Measurements from ENCODE around the gene MDH1. TPM values are rescaled to one million over a fixed set of nuclear protein-coding genes. Genes with fewer than 3 reads are reported as not detected.

The MDH1 gene
- total RNA-seq, 1 donor from 2014 or later, result 124 TPM

GRCh38 chr2:63643486-63643885 lies 54.7 kb downstream of the MDH1 start:
- Histone ChIP-seq H3K4me1 (no peaks in the 10 kb centered on the region), H3K27me3 (no peaks in the 10 kb centered on the region), H3K9me3 (no peaks in the 10 kb centered on the region), H3K36me3 (no peaks in the 10 kb centered on the region), H3K4me3 (no peak overlapping the region), H3K27ac (no peak overlapping the region)
- intact Hi-C loops (cut with DNase I), result no loop called here
- DNase-seq (ENCODE audit: extremely low spot score in 2 of 2), result no peak
- TF ChIP-seq POLR2A (IDR thresholded peaks at IDR 0.05) (no peak), CTCF (IDR thresholded peaks at IDR 0.05) (no peak), POLR2AphosphoS5 (IDR thresholded peaks at IDR 0.05; ENCODE audit: insufficient read depth in 1 of 2, low read depth in 1 of 2) (no peak)

GRCh38 chr2:63648632-63649031 lies 59.9 kb downstream of the MDH1 start:
- no peaks in the 10 kb centered on the region for H3K27me3 ChIP-seq
- no peaks in the 10 kb centered on the region for H3K4me1 ChIP-seq
- H3K27ac ChIP-seq, result no peak overlapping the region
- H3K36me3 ChIP-seq, result no peaks in the 10 kb centered on the region
- no peak for DNase-seq (ENCODE audit: extremely low spot score in 2 of 2)
- H3K9me3 ChIP-seq, result no peaks in the 10 kb centered on the region
- intact Hi-C loops (cut with DNase I), result no loop called here
- no peak overlapping the region for H3K4me3 ChIP-seq
- TF ChIP-seq POLR2AphosphoS5 (IDR thresholded peaks at IDR 0.05; ENCODE audit: insufficient read depth in 1 of 2, low read depth in 1 of 2) (no peak), POLR2A (IDR thresholded peaks at IDR 0.05) (no peak), CTCF (IDR thresholded peaks at IDR 0.05) (no peak)

- Histone ChIP-seq H3K4me1 (no peaks in the 10 kb centered on the region), H3K36me3 (no peaks in the 10 kb centered on the region), H3K27me3 (no peaks in the 10 kb centered on the region), H3K9me3 (no peaks in the 10 kb centered on the region), H3K27ac (no peak overlapping the region), H3K4me3 (no peak overlapping the region)
- DNase-seq (ENCODE audit: extremely low spot score in 2 of 2), result no peak
- no peak for TF ChIP-seq POLR2A (IDR thresholded peaks at IDR 0.05)
- TF ChIP-seq CTCF (IDR thresholded peaks at IDR 0.05), result no peak
- no peak for TF ChIP-seq POLR2AphosphoS5 (IDR thresholded peaks at IDR 0.05; ENCODE audit: insufficient read depth in 1 of 2, low read depth in 1 of 2)
- intact Hi-C loops (cut with DNase I), result no loop called here
These were observed 61.1 kb downstream of the MDH1 start for GRCh38 chr2:63649829-63650228.

GRCh38 chr2:63650756-63651155 lies 62.0 kb downstream of the MDH1 start:
- intact Hi-C loops (cut with DNase I), result no loop called here
- Histone ChIP-seq H3K36me3 (no peaks in the 10 kb centered on the region), H3K27me3 (no peaks in the 10 kb centered on the region), H3K9me3 (no peaks in the 10 kb centered on the region), H3K4me3 (no peak overlapping the region), H3K4me1 (no peaks in the 10 kb centered on the region), H3K27ac (no peak overlapping the region)
- TF ChIP-seq CTCF (IDR thresholded peaks at IDR 0.05), result no peak
- no peak for DNase-seq (ENCODE audit: extremely low spot score in 2 of 2)

GRCh38 chr2:63651356-63651755 lies 62.6 kb downstream of the MDH1 start:
- intact Hi-C loops (cut with DNase I), result no loop called here
- Histone ChIP-seq H3K36me3 (no peaks in the 10 kb centered on the region), H3K4me1 (no peaks in the 10 kb centered on the region), H3K9me3 (no peaks in the 10 kb centered on the region), H3K4me3 (no peak overlapping the region), H3K27me3 (no peaks in the 10 kb centered on the region), H3K27ac (no peak overlapping the region)
- DNase-seq (ENCODE audit: extremely low spot score in 2 of 2), result no peak
- TF ChIP-seq POLR2AphosphoS5 (IDR thresholded peaks at IDR 0.05; ENCODE audit: insufficient read depth in 1 of 2, low read depth in 1 of 2), result no peak

All from vagina (tissue), 2 donors.